ENCODE data around the gene SEZ6L.

Gene SEZ6L

DNA sequence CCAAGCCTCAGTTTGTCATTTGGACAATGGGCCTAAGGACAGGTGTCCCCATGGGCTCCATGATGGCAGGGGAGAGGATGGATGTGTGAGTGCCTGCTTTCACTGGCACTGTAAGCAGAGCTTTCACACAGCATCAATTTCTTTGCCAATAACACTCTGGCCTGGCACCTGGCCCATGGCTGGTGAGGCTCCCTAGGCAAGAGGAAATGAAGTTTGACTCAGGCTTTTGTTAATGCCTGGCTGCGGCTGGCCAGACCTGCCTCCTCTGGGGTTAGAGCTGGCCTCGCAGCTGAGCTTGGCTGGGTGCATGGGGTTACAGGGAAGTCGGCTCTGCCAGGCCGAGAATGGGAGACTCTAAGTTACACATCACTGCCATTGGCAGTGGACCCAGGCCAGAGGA lies 30.0 kb upstream of the SEZ6L start:
- H3K27ac ChIP-seq, result no peak overlapping the region
- DNase-seq (ENCODE audit: low read depth, low spot score), result no peak
- TF ChIP-seq POLR2AphosphoS5 (IDR thresholded peaks at IDR 0.05; ENCODE audit: borderline replicate concordance, low read depth, low read length) (no peak), EZH2 (IDR thresholded peaks at IDR 0.05) (peak; percentile 39), FOXP2 (optimal IDR thresholded peaks at IDR 0.05; ENCODE audit: control extremely low read depth, extremely low read length, insufficient read depth) (no peak)

DNA sequence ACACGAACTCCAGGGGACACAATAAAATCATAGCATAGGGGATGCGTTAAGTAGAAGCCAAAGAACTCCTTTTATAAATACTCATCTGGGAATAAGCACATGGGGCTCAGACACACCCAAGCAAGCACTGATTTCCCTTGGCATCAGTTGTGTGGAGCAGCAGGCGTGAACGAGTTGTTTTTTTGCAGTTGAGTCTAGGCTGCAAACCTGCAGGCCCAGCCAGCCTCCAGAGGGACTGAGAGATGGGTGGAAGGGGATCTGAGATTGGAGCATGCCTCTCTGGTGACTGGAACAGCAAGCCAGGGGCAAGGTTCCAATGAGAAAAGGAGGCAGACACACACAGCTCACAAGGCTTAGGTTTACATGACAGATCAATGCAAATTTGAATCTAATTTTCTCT lies 27.4 kb upstream of the SEZ6L start:
- no peak for DNase-seq (ENCODE audit: low read depth, low spot score)
- no peak overlapping the region for H3K9ac ChIP-seq (ENCODE audit: insufficient read length)
- H3K4me3 ChIP-seq, result no peak overlapping the region
- H3K27ac ChIP-seq, result no peak overlapping the region
- H3K9me3 ChIP-seq (ENCODE audit: low read depth, low read length), result no peaks in the 10 kb centered on the region
- no peak for TF ChIP-seq FOXP2 (optimal IDR thresholded peaks at IDR 0.05; ENCODE audit: control extremely low read depth, extremely low read length, insufficient read depth)
- TF ChIP-seq POLR2AphosphoS5 (IDR thresholded peaks at IDR 0.05; ENCODE audit: borderline replicate concordance, low read depth, low read length), result no peak
- no peak for TF ChIP-seq EZH2 (IDR thresholded peaks at IDR 0.05)
- H3K36me3 ChIP-seq (ENCODE audit: insufficient read depth, low read length), result no peaks in the 10 kb centered on the region

More for the DNA sequence above, 30.0 kb upstream of the SEZ6L start:
- no peaks in the 10 kb centered on the region for H3K9me3 ChIP-seq (ENCODE audit: low read depth, low read length)
- no peak overlapping the region for H3K4me3 ChIP-seq
- H3K9ac ChIP-seq (ENCODE audit: insufficient read length), result no peak overlapping the region
- no peaks in the 10 kb centered on the region for H3K36me3 ChIP-seq (ENCODE audit: insufficient read depth, low read length)

DNA sequence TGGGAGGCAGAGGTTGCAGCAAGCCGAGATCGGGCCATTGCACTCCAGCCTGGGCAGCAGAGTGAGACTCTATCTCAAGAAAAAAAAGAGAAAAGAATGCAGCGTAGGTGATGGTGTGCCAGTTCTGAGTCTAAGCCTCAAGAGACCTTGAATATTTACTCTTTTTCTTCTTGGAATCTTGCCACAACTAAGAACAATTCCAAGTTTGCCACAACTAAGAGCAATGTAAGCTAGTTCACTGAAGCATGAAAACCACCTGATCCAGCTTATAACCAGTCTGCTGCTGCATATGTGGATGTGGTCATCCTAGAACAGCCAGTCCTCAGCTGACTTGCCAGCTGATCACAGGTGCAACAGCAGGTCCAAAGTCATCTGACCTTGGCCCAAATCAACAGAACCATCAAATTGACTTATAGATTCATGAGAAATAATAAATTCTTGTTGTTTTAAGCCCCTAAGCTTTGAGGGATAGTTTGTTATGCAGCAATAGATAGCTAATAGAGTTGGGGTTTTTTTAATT lies 25.4 kb upstream of the SEZ6L start:
- Histone ChIP-seq H3K36me3 (ENCODE audit: insufficient read depth, low read length) (no peaks in the 10 kb centered on the region), H3K9ac (ENCODE audit: insufficient read length) (no peak overlapping the region), H3K4me3 (no peak overlapping the region), H3K27ac (no peak overlapping the region), H3K9me3 (ENCODE audit: low read depth, low read length) (no peaks in the 10 kb centered on the region)
- no peak for TF ChIP-seq EZH2 (IDR thresholded peaks at IDR 0.05)
- no peak for TF ChIP-seq FOXP2 (optimal IDR thresholded peaks at IDR 0.05; ENCODE audit: control extremely low read depth, extremely low read length, insufficient read depth)
- TF ChIP-seq POLR2AphosphoS5 (IDR thresholded peaks at IDR 0.05; ENCODE audit: borderline replicate concordance, low read depth, low read length), result no peak
- no peak for DNase-seq (ENCODE audit: low read depth, low spot score)

DNA sequence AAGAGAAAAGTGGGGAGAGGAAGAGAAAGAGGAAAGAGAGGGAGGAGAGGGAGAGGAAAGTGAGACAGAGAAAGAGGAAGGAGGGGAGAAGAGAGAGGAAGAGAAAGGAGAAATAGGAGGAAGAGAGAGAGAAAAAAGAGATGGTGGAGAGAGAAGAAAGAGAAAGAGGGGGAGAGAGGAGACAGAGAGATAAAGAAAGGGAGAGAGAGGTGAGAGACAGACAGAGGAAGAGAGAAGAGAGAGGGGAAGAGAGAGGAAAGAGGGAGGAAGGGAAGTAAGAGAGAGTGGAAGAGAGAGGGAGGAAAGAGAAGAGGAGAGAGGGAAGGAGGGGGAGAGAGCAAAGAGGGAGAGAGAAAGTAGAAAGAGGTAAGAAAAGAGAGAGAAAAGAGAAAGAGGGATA lies 9.4 kb upstream of the SEZ6L start:
- Histone ChIP-seq H3K36me3 (ENCODE audit: insufficient read depth, low read length) (no peaks in the 10 kb centered on the region), H3K4me3 (no peak overlapping the region), H3K9ac (ENCODE audit: insufficient read length) (no peak overlapping the region), H3K27ac (no peak overlapping the region), H3K9me3 (ENCODE audit: low read depth, low read length) (no peaks in the 10 kb centered on the region)
- TF ChIP-seq FOXP2 (optimal IDR thresholded peaks at IDR 0.05; ENCODE audit: control extremely low read depth, extremely low read length, insufficient read depth) (no peak), POLR2AphosphoS5 (IDR thresholded peaks at IDR 0.05; ENCODE audit: borderline replicate concordance, low read depth, low read length) (no peak), EZH2 (IDR thresholded peaks at IDR 0.05) (no peak)
- no peak for DNase-seq (ENCODE audit: low read depth, low spot score)

DNA sequence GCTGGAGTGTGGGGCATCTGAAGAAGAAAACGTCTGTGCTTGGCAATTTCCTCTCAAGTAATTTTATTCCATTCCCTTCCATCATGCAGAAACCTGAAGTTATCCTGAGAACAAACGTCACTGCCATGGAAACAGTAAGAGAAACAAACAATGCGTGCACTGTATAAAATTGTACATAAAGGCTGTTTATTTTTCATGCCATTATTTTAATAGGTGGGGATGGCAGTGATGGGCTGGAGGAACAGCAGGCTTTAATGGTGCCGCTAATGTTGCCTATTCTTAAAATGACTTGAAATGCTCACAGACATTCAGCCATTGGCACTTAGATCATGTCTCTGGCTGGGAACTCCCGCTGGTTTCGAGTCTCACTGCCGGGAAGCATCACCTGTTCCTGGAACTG lies 7.5 kb upstream of the SEZ6L start:
- no peaks in the 10 kb centered on the region for H3K9me3 ChIP-seq (ENCODE audit: low read depth, low read length)
- no peak overlapping the region for H3K27ac ChIP-seq
- H3K9ac ChIP-seq (ENCODE audit: insufficient read length), result no peak overlapping the region
- no peak for TF ChIP-seq POLR2AphosphoS5 (IDR thresholded peaks at IDR 0.05; ENCODE audit: borderline replicate concordance, low read depth, low read length)
- no peak for TF ChIP-seq FOXP2 (optimal IDR thresholded peaks at IDR 0.05; ENCODE audit: control extremely low read depth, extremely low read length, insufficient read depth)
- TF ChIP-seq EZH2 (IDR thresholded peaks at IDR 0.05), result no peak
- no peaks in the 10 kb centered on the region for H3K36me3 ChIP-seq (ENCODE audit: insufficient read depth, low read length)
- no peak overlapping the region for H3K4me3 ChIP-seq
- DNase-seq (ENCODE audit: low read depth, low spot score), result no peak

DNA sequence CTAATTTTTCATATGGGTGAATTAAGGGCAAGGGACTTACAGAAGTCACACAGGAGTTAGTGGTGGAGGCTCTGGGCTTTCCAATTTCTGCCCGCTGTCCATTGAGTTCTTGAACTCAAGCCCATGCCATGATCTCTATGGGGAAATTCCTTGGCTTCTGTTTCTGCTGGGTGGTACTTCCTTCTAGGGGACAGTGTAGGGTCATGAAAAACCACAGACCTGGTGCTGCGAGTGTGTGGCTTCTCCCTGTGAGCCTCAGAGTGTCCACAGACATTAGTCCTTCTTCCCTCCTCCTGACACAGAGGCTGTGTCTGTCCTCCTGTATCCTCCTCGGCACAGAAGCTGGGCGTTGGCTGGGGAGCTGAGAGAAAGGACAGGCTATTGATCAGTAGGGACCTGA lies 6.3 kb upstream of the SEZ6L start:
- no peaks in the 10 kb centered on the region for H3K9me3 ChIP-seq (ENCODE audit: low read depth, low read length)
- no peak for DNase-seq (ENCODE audit: low read depth, low spot score)
- no peak for TF ChIP-seq FOXP2 (optimal IDR thresholded peaks at IDR 0.05; ENCODE audit: control extremely low read depth, extremely low read length, insufficient read depth)

DNA sequence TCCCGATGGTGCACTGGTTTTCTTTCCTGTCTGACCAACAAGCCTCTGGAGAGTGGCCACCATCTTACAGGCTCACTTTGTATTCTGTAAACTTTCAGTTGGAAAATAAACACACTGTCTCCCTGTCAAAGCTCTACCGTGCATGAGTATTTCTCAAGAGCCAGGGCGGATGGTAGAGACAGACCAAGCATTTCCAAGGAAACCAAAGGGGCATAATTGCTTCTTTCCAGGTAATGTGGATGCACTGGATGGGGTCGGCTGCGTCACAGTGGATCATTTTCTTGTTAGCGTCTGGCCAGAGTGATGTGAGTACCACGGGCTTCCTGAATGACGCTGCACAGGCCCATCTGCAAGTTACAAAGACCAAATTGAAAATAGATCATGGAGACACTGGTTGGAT lies 5.1 kb upstream of the SEZ6L start:
- Histone ChIP-seq H3K36me3 (ENCODE audit: insufficient read depth, low read length) (no peaks in the 10 kb centered on the region), H3K9ac (ENCODE audit: insufficient read length) (no peak overlapping the region), H3K9me3 (ENCODE audit: low read depth, low read length) (no peaks in the 10 kb centered on the region), H3K27ac (no peak overlapping the region), H3K4me3 (no peak overlapping the region)
- TF ChIP-seq POLR2AphosphoS5 (IDR thresholded peaks at IDR 0.05; ENCODE audit: borderline replicate concordance, low read depth, low read length), result no peak
- no peak for TF ChIP-seq FOXP2 (optimal IDR thresholded peaks at IDR 0.05; ENCODE audit: control extremely low read depth, extremely low read length, insufficient read depth)
- no peak for TF ChIP-seq EZH2 (IDR thresholded peaks at IDR 0.05)
- no peak for DNase-seq (ENCODE audit: low read depth, low spot score)

More for the DNA sequence above, 6.3 kb upstream of the SEZ6L start:
- H3K36me3 ChIP-seq (ENCODE audit: insufficient read depth, low read length), result no peaks in the 10 kb centered on the region
- H3K9ac ChIP-seq (ENCODE audit: insufficient read length), result no peak overlapping the region
- H3K27ac ChIP-seq, result no peak overlapping the region
- H3K4me3 ChIP-seq, result no peak overlapping the region

DNA sequence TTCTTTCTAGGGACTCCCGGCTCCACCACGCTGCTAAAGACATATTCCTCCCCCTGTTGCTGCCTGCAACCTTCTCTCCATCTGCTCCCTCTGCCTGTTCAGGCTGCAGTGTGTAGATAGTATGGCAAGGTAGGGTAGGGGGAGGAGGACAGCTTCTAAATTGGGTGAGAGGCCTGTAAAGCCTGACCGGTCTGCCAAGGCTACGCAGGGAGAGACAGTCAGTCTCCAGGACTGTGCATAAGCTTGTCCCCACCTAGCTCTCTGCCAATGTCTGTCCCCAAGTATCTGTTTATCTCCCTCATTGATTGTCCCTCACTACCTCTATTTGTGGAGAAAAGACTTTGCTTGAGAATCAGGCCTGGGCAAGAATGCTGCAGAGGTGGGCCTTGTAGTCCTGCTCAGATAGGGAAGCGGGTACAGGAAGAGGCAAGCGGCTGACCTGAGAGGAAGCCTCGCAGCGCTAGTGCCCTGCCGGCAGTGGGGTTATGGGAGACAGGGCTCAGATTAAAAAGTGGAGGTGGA lies 871 bp upstream of the SEZ6L start:
- no peak for TF ChIP-seq POLR2AphosphoS5 (IDR thresholded peaks at IDR 0.05; ENCODE audit: borderline replicate concordance, low read depth, low read length)
- no peaks in the 10 kb centered on the region for H3K36me3 ChIP-seq (ENCODE audit: insufficient read depth, low read length)
- H3K4me3 ChIP-seq, result no peak overlapping the region

DNA sequence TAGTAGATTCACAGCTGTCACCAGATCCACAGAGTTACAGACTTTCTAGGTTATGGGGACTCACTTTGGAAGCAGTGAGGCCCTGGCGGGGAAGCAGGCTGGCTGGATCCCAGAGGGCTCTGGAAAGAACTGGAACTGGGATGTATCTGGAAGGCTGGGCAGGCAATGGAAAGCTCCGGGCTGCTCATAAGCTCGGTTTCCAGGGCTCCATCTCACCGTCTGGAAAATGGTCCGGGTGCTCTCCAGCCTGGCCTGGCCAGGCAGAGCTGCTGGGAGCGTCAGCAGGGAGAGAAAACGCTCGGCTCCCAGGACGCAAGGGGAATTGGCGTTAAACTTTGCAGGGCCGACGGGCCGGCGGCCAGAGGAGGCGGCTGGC lies 335 bp upstream of the SEZ6L start:
- TF ChIP-seq EZH2 (IDR thresholded peaks at IDR 0.05) (no peak), POLR2AphosphoS5 (IDR thresholded peaks at IDR 0.05; ENCODE audit: borderline replicate concordance, low read depth, low read length) (no peak), FOXP2 (optimal IDR thresholded peaks at IDR 0.05; ENCODE audit: control extremely low read depth, extremely low read length, insufficient read depth) (no peak)
- Histone ChIP-seq H3K4me3 (no peak overlapping the region), H3K27ac (no peak overlapping the region), H3K36me3 (ENCODE audit: insufficient read depth, low read length) (no peaks in the 10 kb centered on the region), H3K9me3 (ENCODE audit: low read depth, low read length) (no peaks in the 10 kb centered on the region), H3K9ac (ENCODE audit: insufficient read length) (no peak overlapping the region)
- DNase-seq (ENCODE audit: low read depth, low spot score), result no peak

More for the DNA sequence above, 871 bp upstream of the SEZ6L start:
- no peaks in the 10 kb centered on the region for H3K9me3 ChIP-seq (ENCODE audit: low read depth, low read length)
- no peak overlapping the region for H3K27ac ChIP-seq
- no peak for DNase-seq (ENCODE audit: low read depth, low spot score)
- H3K9ac ChIP-seq (ENCODE audit: insufficient read length), result no peak overlapping the region
